A673 (cell line): ENCODE measurements around the gene PLEK. TPM values are rescaled to one million over a fixed set of nuclear protein-coding genes. Genes with fewer than 3 reads are reported as not detected.

Experiments used
- BruUV-seq: library from RNA; stranded (reverse); fragments of 400-500 nt; replicated peaks from 2 replicates; lab custom pipeline; 2021; lab: Mats Ljungman, UMichigan
- CTCF ChIA-PET: fragments of 300-600 bp; sonication (Branson Sonifier 250); formaldehyde crosslinking; loops from one replicate; lab custom pipeline; 2022; ENCODE audit warnings: antibody characterized with exemption; lab: Charles Lee
- POLR2A ChIA-PET: fragments of 300-600 bp; sonication (Branson Sonifier 250); formaldehyde crosslinking; loops from one replicate; lab custom pipeline; 2022; ENCODE audit warnings: antibody characterized with exemption; ENCODE audit not compliant: low non-redundant PET; lab: Charles Lee
- DNase-seq: peaks from one replicate; pipeline ENCODE4 v3.0.0-alpha.2; 2015; ENCODE audit warnings: low spot score
- H3K27ac ChIP-seq: fragments of 200-600 bp; sonication (generic); 2 replicates; pipeline ENCODE4 v1.5.1; 2016; ENCODE audit warnings: mixed run types, low read depth, mild to moderate bottlenecking, mixed read lengths, antibody characterized with exemption, low read length; ENCODE audit not compliant: poor library complexity, severe bottlenecking
- H3K27me3 ChIP-seq: fragments of 200-600 bp; sonication (generic); replicated peaks from 2 replicates; pipeline ENCODE4 v1.6.1; 2017; ENCODE audit warnings: mixed run types, low read depth, mild to moderate bottlenecking, mixed read lengths, antibody characterized with exemption, low read length; ENCODE audit not compliant: insufficient read depth, poor library complexity
- H3K36me3 ChIP-seq: fragments of 200-600 bp; sonication (generic); 2 replicates; pipeline ENCODE4 v1.6.1; 2016; ENCODE audit warnings: mixed run types, mild to moderate bottlenecking, mixed read lengths, antibody characterized with exemption, low read length; ENCODE audit not compliant: insufficient read depth, poor library complexity, severe bottlenecking
- H3K4me1 ChIP-seq: fragments of 200-600 bp; sonication (generic); 2 replicates; pipeline ENCODE4 v1.6.1; 2017; ENCODE audit warnings: mixed run types, mild to moderate bottlenecking, mixed read lengths, antibody characterized with exemption, low read length; ENCODE audit not compliant: insufficient read depth, poor library complexity, severe bottlenecking
- H3K4me3 ChIP-seq: fragments of 200-600 bp; sonication (generic); 2 replicates; pipeline ENCODE4 v1.5.1; 2016; ENCODE audit warnings: low read depth, mixed run types, mild to moderate bottlenecking, mixed read lengths, low read length; ENCODE audit not compliant: poor library complexity, severe bottlenecking
- H3K9me3 ChIP-seq: fragments of 200-600 bp; sonication (generic); 2 replicates; pipeline ENCODE4 v1.6.1; 2016; ENCODE audit warnings: mixed run types, low read depth, mild to moderate bottlenecking, mixed read lengths, antibody characterized with exemption, low read length; ENCODE audit not compliant: poor library complexity, severe bottlenecking
- EZH2 ChIP-seq: fragments of 200-600 bp; sonication (generic); IDR thresholded peaks from 2 replicates; pipeline ENCODE4 v1.6.1; 2017; ENCODE audit warnings: borderline replicate concordance, low read depth, mild to moderate bottlenecking, mixed read lengths, antibody characterized with exemption, low read length; ENCODE audit not compliant: poor library complexity, severe bottlenecking
- intact Hi-C: fragments of 100-400 bp; cut with micrococcal nuclease; formaldehyde crosslinking; loops from one replicate; pipeline ENCODE4 v1.10.0; 2022; ENCODE audit not compliant: unreplicated experiment
- total RNA-seq: library from RNA; stranded (reverse); gene quantifications from 2 replicates; pipeline ENCODE4 v1.2.3, GENCODE V29; 2021
- TF ChIP-seq, protein P1 (sequence below): fragments of 300-800, 200-600 bp; sonication (generic); conservative IDR thresholded peaks from 2 replicates; pipeline ENCODE4 v1.5.1; 2017; ENCODE audit warnings: low read depth, mild to moderate bottlenecking, antibody characterized with exemption, low read length, moderate library complexity, mixed read lengths

Gene PLEK
- total RNA-seq, 1 experiment from 2014 or later, result not detected

DNA sequence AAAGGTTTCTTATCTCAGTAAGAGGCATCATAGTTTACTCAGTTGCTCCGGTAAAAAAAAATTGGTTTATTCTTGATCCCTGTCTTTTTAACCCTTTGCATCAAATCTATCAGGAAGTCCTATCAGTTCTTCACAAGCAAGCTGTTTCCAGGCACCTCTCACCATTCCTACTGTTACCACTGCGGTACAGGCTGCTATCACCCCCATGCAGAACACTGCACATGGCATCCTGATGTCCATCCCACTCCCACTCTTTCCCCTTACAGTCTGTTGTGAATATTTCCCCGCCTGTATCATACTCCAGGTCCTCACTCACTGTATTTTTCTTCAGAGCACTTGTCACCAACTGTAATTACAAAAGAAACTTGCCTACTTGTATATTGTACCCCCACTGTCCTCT is 40.0 kb upstream of the PLEK start:
- Histone ChIP-seq H3K36me3 (no peaks in the 10 kb centered on the region), H3K27ac (no peak overlapping the region), H3K27me3 (no peaks in the 10 kb centered on the region), H3K4me3 (no peak overlapping the region), H3K9me3 (no peaks in the 10 kb centered on the region), H3K4me1 (peaks cover 9% of the 10 kb centered on the region)
- no TSS peak for BruUV-seq
- intact Hi-C loops, result no loop called here
- TF ChIP-seq, protein P1, sequence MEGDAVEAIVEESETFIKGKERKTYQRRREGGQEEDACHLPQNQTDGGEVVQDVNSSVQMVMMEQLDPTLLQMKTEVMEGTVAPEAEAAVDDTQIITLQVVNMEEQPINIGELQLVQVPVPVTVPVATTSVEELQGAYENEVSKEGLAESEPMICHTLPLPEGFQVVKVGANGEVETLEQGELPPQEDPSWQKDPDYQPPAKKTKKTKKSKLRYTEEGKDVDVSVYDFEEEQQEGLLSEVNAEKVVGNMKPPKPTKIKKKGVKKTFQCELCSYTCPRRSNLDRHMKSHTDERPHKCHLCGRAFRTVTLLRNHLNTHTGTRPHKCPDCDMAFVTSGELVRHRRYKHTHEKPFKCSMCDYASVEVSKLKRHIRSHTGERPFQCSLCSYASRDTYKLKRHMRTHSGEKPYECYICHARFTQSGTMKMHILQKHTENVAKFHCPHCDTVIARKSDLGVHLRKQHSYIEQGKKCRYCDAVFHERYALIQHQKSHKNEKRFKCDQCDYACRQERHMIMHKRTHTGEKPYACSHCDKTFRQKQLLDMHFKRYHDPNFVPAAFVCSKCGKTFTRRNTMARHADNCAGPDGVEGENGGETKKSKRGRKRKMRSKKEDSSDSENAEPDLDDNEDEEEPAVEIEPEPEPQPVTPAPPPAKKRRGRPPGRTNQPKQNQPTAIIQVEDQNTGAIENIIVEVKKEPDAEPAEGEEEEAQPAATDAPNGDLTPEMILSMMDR, result no peak
- TF ChIP-seq EZH2, result no peak
- DNase-seq, result no peak
- POLR2A ChIA-PET, result no interaction called here
- CTCF ChIA-PET, result no interaction called here

DNA sequence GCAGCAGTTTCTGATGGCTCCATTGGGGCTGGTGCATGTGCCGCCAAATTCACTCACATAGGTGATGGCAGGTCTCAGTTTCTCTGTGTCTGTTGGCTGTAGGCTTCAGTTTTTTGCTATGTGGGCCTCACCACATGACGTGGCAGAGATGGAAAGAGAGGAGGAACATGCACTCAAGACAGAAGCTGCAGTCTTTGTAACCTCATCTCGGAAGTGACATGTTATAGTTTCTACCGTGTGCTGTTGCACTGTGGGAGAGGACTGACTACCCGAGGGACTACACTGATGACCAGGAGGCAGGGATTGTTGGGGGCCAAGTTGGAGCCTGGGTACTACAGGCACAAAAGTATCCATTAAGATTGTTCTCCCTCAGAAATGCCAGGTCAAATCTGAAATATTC is 36.2 kb upstream of the PLEK start:
- Histone ChIP-seq H3K27ac (no peak overlapping the region), H3K36me3 (no peaks in the 10 kb centered on the region), H3K4me3 (no peak overlapping the region), H3K27me3 (no peaks in the 10 kb centered on the region), H3K4me1 (no peaks in the 10 kb centered on the region), H3K9me3 (no peaks in the 10 kb centered on the region)
- POLR2A ChIA-PET, result no interaction called here
- CTCF ChIA-PET, result no interaction called here
- DNase-seq, result no peak
- intact Hi-C loops, result no loop called here
- BruUV-seq, result no TSS peak
- TF ChIP-seq, protein P1, result no peak
- TF ChIP-seq EZH2, result no peak

DNA sequence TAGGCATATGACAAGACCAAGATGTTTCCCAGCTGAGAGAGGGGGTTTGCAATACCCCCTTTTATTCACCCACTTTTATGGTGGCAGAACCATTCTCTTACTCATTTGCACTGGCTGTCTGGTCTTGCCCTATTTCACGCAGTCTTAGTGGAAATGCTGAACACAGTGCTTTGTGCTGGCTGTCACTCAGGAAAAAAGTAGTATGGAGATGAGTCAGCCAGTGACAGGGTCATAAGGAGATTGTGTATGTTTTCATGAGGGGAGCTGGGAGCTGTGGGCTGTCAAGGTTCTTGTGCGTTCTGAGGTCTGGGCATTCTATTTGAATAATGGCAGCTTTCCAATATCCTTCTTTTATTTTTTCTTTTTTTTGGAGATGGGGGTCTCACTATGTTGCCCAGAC is 34.4 kb upstream of the PLEK start:
- no peaks in the 10 kb centered on the region for H3K4me1 ChIP-seq
- TF ChIP-seq, protein P1, result no peak
- no peak for TF ChIP-seq EZH2
- no peaks in the 10 kb centered on the region for H3K36me3 ChIP-seq
- H3K4me3 ChIP-seq, result no peak overlapping the region
- CTCF ChIA-PET, result no interaction called here
- POLR2A ChIA-PET, result no interaction called here
- no TSS peak for BruUV-seq
- no peaks in the 10 kb centered on the region for H3K27me3 ChIP-seq
- intact Hi-C loops, result no loop called here
- no peaks in the 10 kb centered on the region for H3K9me3 ChIP-seq
- DNase-seq, result no peak
- no peak overlapping the region for H3K27ac ChIP-seq
